CD4-positive, CD25-positive, alpha-beta regulatory T cell (primary cell): Measurements from ENCODE around the gene CRTAC1. TPM values are rescaled to one million over a fixed set of nuclear protein-coding genes. Genes with fewer than 3 reads are reported as not detected.

Experiments
- ATAC-seq, 2 donors: fragments of 150-1000 bp; cut with Tn5 transposase; one replicate each; pipeline ENCODE4 v1.10.0; 2021; ENCODE audit warnings: low read depth in 2 of 2, moderate number of reproducible peaks in 2 of 2, moderate library complexity in 1 of 2
- DNase-seq, 3 donors: peaks; one replicate each; pipeline versions ENCODE4 v3.0.0 to v3.0.0-alpha.2; 2012 to 2022; ENCODE audit warnings: mixed read lengths in 1 of 3
- H3K27ac ChIP-seq: one replicate; pipeline ENCODE4 v1.7.0; 2013; ENCODE audit warnings: mild to moderate bottlenecking, low read length; ENCODE audit not compliant: insufficient read depth, poor library complexity, severe bottlenecking
- H3K27me3 ChIP-seq: one replicate; pipeline ENCODE4 v1.7.0; 2013; ENCODE audit warnings: low read length; ENCODE audit not compliant: control insufficient read depth, insufficient read depth
- H3K36me3 ChIP-seq: one replicate; pipeline ENCODE4 v1.7.0; 2013; ENCODE audit warnings: mild to moderate bottlenecking, low read length, moderate library complexity; ENCODE audit not compliant: control insufficient read depth, insufficient read depth
- H3K4me1 ChIP-seq: 2 replicates; pipeline ENCODE4 v1.7.0; 2013; ENCODE audit warnings: mild to moderate bottlenecking, low read length; ENCODE audit not compliant: insufficient read depth, control insufficient read depth, poor library complexity, severe bottlenecking
- H3K4me3 ChIP-seq: one replicate; pipeline ENCODE4 v1.7.0; 2013; ENCODE audit warnings: low read depth, mild to moderate bottlenecking, low read length, moderate library complexity
- H3K9me3 ChIP-seq, 2 experiments: 1 replicate in 1 of 2; 2 replicates in 1 of 2; pipeline ENCODE4 v1.7.0; 2013; ENCODE audit warnings: low read length in 2 of 2, mild to moderate bottlenecking in 1 of 2, moderate library complexity in 1 of 2; ENCODE audit not compliant: control insufficient read depth in 2 of 2
- H3K27ac Mint-ChIP-seq, 3 donors: one replicate each; pipeline ENCODE4 v1.8.0; 2020 to 2022; ENCODE audit warnings: mild to moderate bottlenecking in 3 of 3, mixed read lengths in 3 of 3, moderate library complexity in 2 of 3
- H3K27me3 Mint-ChIP-seq: one replicate; pipeline ENCODE4 v1.8.0; 2022; ENCODE audit warnings: mild to moderate bottlenecking, mixed read lengths
- H3K36me3 Mint-ChIP-seq: one replicate; pipeline ENCODE4 v1.8.0; 2020; ENCODE audit warnings: mixed read lengths
- H3K4me1 Mint-ChIP-seq, 4 donors: one replicate each; pipeline ENCODE4 v1.8.0; 2020 to 2022; ENCODE audit warnings: mixed read lengths in 4 of 4, mild to moderate bottlenecking in 1 of 4
- H3K4me3 Mint-ChIP-seq, 4 donors: one replicate each; pipeline ENCODE4 v1.8.0; 2020 to 2022; ENCODE audit warnings: mild to moderate bottlenecking in 4 of 4, mixed read lengths in 4 of 4, moderate library complexity in 3 of 4
- H3K9me3 Mint-ChIP-seq, 7 donors: one replicate each; pipeline ENCODE4 v1.8.0; 2020 to 2022; ENCODE audit warnings: mixed read lengths in 7 of 7, mild to moderate bottlenecking in 3 of 7, moderate library complexity in 2 of 7
- polyA plus RNA-seq, 4 donors: library from polyadenylated mRNA; unstranded; fragments of 300-500 nt; fragmentation: Illumina TruSeq; gene quantifications; one replicate each; pipeline ENCODE4 v1.2.3, GENCODE V29; 2021
- total RNA-seq: library from RNA; stranded (reverse); gene quantifications from one replicate; pipeline ENCODE4 v1.2.3, GENCODE V29; 2022

Gene CRTAC1
- total and polyA plus RNA-seq, 5 donors from 2014 or later = not detected

DNA sequence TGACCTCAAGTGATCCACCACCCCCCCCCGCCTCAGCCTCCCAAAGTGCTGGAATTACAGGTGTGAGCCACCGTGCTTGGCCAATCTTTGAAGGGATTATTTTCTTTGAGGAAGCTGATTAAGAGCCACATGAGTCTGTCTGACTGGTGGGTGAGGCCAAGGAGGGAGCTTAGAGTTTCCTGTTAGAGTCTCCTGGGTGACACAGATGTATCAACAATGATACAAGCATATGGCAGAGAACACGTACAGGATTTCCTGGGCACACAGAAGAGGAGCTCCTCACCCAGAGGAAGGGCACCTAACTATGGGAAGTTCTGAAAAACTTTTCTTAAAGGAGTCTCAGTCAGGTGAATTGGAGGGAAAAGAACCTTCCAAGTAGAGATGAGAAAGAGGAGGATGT, 111.4 kb downstream of the CRTAC1 start:
- H3K36me3 Mint-ChIP-seq = no peaks in the 10 kb centered on the region
- no peak overlapping the region for H3K4me3 ChIP-seq
- H3K36me3 ChIP-seq = no peaks in the 10 kb centered on the region
- H3K4me1 ChIP-seq = peaks cover 6% of the 10 kb centered on the region
- H3K9me3 Mint-ChIP-seq = peaks cover 0 to 2% (median 0%) of the 10 kb centered on the region in 7 donors
- H3K27ac ChIP-seq = no peak overlapping the region
- DNase-seq = peak in 1 of 3 donors; percentile 17
- peaks cover 6% of the 10 kb centered on the region for H3K27me3 Mint-ChIP-seq
- no peaks in the 10 kb centered on the region for H3K27me3 ChIP-seq
- peaks cover 0 to 9% (median 1%) of the 10 kb centered on the region in 4 donors for H3K4me1 Mint-ChIP-seq
- no peak for ATAC-seq
- no peaks in the 10 kb centered on the region for H3K9me3 ChIP-seq
- no peak overlapping the region for H3K27ac Mint-ChIP-seq
- H3K4me3 Mint-ChIP-seq = no peak overlapping the region

DNA sequence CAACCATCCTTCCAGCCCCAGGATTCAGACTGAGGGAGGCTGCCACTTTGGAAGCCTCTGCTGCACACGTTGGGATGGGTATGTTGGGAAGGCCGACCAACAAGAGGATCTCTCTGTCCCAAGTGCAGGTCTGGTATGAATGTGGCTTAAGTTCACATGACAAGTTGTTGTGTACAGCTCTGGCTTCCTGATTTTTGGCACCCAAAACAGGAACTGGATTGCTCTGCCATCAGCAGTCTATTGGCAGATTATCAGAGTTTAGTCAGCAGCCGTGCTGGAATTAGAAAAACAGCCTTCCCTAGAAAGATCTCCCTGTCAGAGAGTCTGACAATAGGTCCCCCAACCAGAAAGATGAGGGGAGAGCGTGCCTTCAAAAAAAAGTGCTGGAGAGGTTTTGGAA, 113.8 kb downstream of the CRTAC1 start:
- DNase-seq = no peak
- no peak overlapping the region for H3K27ac ChIP-seq
- no peak overlapping the region for H3K27ac Mint-ChIP-seq
- H3K36me3 Mint-ChIP-seq = no peaks in the 10 kb centered on the region
- H3K4me1 ChIP-seq = peaks cover 6% of the 10 kb centered on the region
- H3K4me3 ChIP-seq = no peak overlapping the region
- ATAC-seq = no peak
- peaks cover 0 to 9% (median 1%) of the 10 kb centered on the region in 4 donors for H3K4me1 Mint-ChIP-seq
- H3K27me3 Mint-ChIP-seq = peaks cover 11% of the 10 kb centered on the region
- no peaks in the 10 kb centered on the region for H3K36me3 ChIP-seq
- H3K4me3 Mint-ChIP-seq = no peak overlapping the region
- H3K27me3 ChIP-seq = no peaks in the 10 kb centered on the region
- H3K9me3 ChIP-seq = no peaks in the 10 kb centered on the region
- H3K9me3 Mint-ChIP-seq = peaks cover 0 to 2% (median 0%) of the 10 kb centered on the region in 7 donors

DNA sequence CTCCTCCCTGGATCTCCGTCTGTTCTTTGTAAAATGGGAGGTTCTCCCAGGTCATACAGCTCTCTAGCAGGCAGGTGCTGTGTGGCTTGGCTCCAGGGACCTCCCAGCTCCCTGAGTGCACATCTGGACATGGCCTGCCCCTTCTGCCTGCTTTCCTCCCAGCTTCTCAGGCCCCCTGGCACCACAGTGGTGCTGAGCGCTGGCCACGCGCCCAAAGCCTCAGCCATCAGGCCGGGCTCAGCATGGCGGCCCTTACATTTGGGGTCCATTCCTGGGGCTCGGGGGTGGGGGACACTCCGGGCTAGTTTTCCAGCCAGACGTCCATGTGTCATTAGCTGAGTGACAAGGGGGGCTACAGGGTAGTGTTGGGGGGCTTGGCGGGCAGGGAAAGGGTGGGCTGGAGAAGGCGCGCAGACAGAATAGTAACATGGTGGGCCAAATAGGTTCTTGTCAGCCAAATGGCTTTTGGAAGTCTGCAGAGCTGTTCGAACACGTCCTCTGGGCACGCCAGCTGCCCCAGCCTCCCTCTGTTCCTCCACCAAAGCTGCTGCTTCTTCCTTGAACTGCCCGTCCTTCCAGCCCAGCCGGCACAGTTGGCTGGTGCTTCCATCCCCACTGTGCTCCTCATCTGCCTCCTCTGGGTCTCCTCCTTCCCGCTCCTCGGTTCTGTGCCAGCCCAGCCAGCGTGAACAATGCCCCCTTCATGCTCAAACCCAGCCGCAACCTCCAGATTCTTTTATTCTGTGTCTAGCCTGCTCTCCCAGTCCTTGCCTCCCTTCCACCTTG, 114.9 kb downstream of the CRTAC1 start:
- no peak for ATAC-seq
- H3K27me3 Mint-ChIP-seq = peaks cover 6% of the 10 kb centered on the region

DNA sequence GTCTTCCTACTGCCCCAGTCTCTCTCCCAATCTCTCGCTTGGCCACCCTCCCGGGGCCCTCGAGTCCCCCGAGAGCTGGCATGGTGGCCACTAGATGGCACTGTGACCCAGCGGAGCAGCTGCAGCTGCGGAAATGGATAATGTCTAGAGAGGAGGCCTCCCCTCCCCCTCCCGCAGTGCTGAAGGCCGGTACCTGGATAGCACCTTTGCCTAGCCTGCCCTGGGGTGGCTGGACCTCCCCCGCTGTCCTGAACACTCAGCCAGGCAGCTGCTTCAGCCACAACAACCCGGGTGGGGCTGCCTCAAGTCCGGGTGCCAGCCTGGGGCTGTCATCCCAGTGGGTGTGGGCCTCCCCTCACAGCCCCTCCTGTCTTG, 115.6 kb downstream of the CRTAC1 start:
- H3K27me3 Mint-ChIP-seq = peaks cover 6% of the 10 kb centered on the region
- ATAC-seq (peak; percentile 63), DNase-seq (peak; percentile 35 to 66 (median 58))
- H3K36me3 Mint-ChIP-seq = no peaks in the 10 kb centered on the region
- H3K4me3 Mint-ChIP-seq = peak overlapping the region in 1 of 4 donors; percentile 58
- H3K4me1 ChIP-seq = peaks cover 6% of the 10 kb centered on the region
- H3K4me1 Mint-ChIP-seq = peaks cover 0 to 9% (median 4%) of the 10 kb centered on the region in 4 donors
- no peaks in the 10 kb centered on the region for H3K27me3 ChIP-seq
- peaks cover 0 to 2% (median 0%) of the 10 kb centered on the region in 7 donors for H3K9me3 Mint-ChIP-seq
- H3K36me3 ChIP-seq = no peaks in the 10 kb centered on the region
- H3K27ac ChIP-seq = no peak overlapping the region
- no peaks in the 10 kb centered on the region for H3K9me3 ChIP-seq
- no peak overlapping the region for H3K4me3 ChIP-seq
- H3K27ac Mint-ChIP-seq = peak overlapping the region in 1 of 3 donors; percentile 11

More for the DNA sequence above, 114.9 kb downstream of the CRTAC1 start:
- no peaks in the 10 kb centered on the region for H3K36me3 ChIP-seq
- H3K4me3 ChIP-seq = no peak overlapping the region
- Mint-ChIP-seq H3K36me3 (no peaks in the 10 kb centered on the region), H3K9me3 (peaks cover 0 to 2% (median 0%) of the 10 kb centered on the region in 7 donors), H3K4me1 (peaks cover 0 to 9% (median 4%) of the 10 kb centered on the region in 4 donors), H3K27ac (no peak overlapping the region), H3K4me3 (no peak overlapping the region)
- no peak for DNase-seq
- H3K27me3 ChIP-seq = no peaks in the 10 kb centered on the region
- peaks cover 6% of the 10 kb centered on the region for H3K4me1 ChIP-seq
- H3K27ac ChIP-seq = no peak overlapping the region
- H3K9me3 ChIP-seq = no peaks in the 10 kb centered on the region

DNA sequence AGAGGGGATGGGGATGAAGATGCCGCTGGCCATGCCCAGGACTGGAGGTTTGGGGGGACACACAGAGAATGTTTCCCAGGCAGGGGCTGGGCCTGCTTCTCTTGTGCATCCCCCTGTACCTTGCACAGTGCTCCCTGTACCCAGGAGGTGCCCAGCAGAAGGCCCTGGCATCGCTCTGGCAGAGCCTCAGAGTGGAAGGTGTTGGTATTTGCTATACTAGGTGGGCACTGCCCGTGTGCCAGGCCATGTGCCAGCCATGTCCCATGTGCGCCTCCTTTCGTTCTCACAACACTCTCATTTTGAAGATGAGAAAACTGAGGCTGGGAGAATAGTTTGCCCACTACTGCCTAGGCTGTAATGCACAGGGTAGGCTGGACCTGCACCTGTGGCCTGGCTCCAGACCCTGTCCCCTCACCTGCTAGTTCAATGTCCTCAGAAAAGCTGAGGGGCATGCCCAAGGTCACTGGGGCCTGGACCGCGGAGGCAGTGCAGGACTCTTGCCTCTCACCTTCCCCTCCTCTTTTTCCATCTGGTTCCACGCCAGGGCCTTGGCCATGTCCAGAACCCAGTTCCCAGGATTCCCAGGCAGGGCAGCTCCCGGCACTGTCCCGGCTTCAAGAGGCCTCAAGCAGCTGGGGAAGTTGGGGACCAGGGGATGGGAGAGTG, 116.1 kb downstream of the CRTAC1 start:
- Mint-ChIP-seq H3K36me3 (no peaks in the 10 kb centered on the region), H3K9me3 (peaks cover 0 to 2% (median 0%) of the 10 kb centered on the region in 7 donors), H3K27ac (no peak overlapping the region), H3K4me3 (no peak overlapping the region), H3K4me1 (peaks cover 0 to 9% (median 4%) of the 10 kb centered on the region in 4 donors), H3K27me3 (peaks cover 6% of the 10 kb centered on the region)
- Histone ChIP-seq H3K36me3 (no peaks in the 10 kb centered on the region), H3K4me3 (no peak overlapping the region), H3K27ac (no peak overlapping the region), H3K9me3 (no peaks in the 10 kb centered on the region), H3K27me3 (no peaks in the 10 kb centered on the region), H3K4me1 (peaks cover 6% of the 10 kb centered on the region)
- DNase-seq = no peak
- no peak for ATAC-seq

DNA sequence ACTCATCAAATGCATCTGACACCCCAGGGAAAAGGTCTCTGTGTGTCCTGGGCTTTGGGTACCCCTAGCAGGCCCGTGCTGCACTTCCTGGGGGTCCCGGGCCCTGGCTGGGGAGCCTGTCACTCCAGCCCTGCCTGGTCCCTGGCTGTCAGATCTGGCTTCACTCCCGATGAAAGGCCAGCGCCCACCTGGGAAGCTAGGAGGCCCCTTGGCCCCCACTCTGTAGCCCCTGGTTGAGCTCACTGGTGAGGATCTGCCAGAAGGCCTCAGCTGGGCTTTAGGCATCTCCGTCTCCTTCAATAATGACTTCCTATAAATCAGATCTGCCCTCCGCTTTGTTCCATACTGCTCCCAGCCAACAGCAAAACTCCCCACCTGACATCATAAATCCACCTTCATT, 116.8 kb downstream of the CRTAC1 start:
- H3K4me1 Mint-ChIP-seq = peaks cover 0 to 6% (median 3%) of the 10 kb centered on the region in 4 donors
- DNase-seq = no peak

DNA sequence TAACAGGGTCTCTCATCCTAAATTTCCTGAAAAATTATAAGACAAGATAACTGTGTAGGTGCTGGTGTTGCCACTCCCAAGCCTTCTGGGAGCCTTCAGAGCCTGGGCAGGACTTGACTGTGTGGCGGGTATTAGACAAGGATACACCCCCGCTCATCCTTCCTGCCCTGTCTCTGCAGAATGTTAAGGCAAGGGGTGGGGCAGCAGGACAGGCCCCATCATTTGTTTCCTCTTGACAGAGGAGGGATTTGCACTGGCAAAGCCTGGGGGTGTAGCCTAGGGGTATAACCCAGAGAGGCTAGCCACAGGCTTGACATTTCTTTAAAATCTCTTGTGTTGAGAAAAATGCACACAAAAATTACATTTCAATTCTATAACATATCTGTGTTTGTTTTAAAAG, 117.2 kb downstream of the CRTAC1 start:
- H3K4me3 Mint-ChIP-seq = no peak overlapping the region
- ATAC-seq (no peak), DNase-seq (no peak)
- no peaks in the 10 kb centered on the region for H3K36me3 Mint-ChIP-seq
- peaks cover 6% of the 10 kb centered on the region for H3K27me3 Mint-ChIP-seq
- H3K4me1 Mint-ChIP-seq = peaks cover 0 to 6% (median 3%) of the 10 kb centered on the region in 4 donors
- Histone ChIP-seq H3K9me3 (no peaks in the 10 kb centered on the region), H3K36me3 (no peaks in the 10 kb centered on the region), H3K4me3 (no peak overlapping the region), H3K27me3 (no peaks in the 10 kb centered on the region), H3K4me1 (peaks cover 6% of the 10 kb centered on the region), H3K27ac (no peak overlapping the region)
- H3K9me3 Mint-ChIP-seq = peaks cover 0 to 2% (median 0%) of the 10 kb centered on the region in 7 donors
- H3K27ac Mint-ChIP-seq = no peak overlapping the region

More for the DNA sequence above, 116.8 kb downstream of the CRTAC1 start:
- H3K27me3 Mint-ChIP-seq = peaks cover 6% of the 10 kb centered on the region
- H3K36me3 ChIP-seq = no peaks in the 10 kb centered on the region
- H3K4me3 Mint-ChIP-seq = no peak overlapping the region
- peaks cover 0 to 2% (median 0%) of the 10 kb centered on the region in 7 donors for H3K9me3 Mint-ChIP-seq
- no peaks in the 10 kb centered on the region for H3K36me3 Mint-ChIP-seq
- no peaks in the 10 kb centered on the region for H3K9me3 ChIP-seq
- no peak overlapping the region for H3K27ac ChIP-seq
- no peak overlapping the region for H3K27ac Mint-ChIP-seq
- H3K4me3 ChIP-seq = no peak overlapping the region
- H3K4me1 ChIP-seq = peaks cover 6% of the 10 kb centered on the region
- H3K27me3 ChIP-seq = no peaks in the 10 kb centered on the region
- ATAC-seq = no peak
